Body of pancreas (tissue), 4 donors: ENCODE measurements around the gene KCP. TPM values are rescaled to one million over a fixed set of nuclear protein-coding genes. Genes with fewer than 3 reads are reported as not detected.

Source experiments
- ATAC-seq: fragments of 150-250 bp; one replicate; pipeline ENCODE4 v1.9.1; 2016
- DNase-seq, 4 donors: peaks; one replicate each; pipeline ENCODE4 v3.0.0-alpha.2; 2019
- H3K27ac ChIP-seq, 4 donors: fragments of 200-600 bp; sonication (generic); 1 replicate in 3 of 4; 2 replicates in 1 of 4; pipeline versions ENCODE4 v1.5.1 to v1.6.1; 2016 to 2019; ENCODE audit warnings: mild to moderate bottlenecking in 1 of 4, mixed read lengths in 1 of 4, moderate library complexity in 1 of 4
- H3K27me3 ChIP-seq, 2 donors: fragments of 200-600 bp; sonication (generic); one replicate each; pipeline ENCODE4 v1.6.0; 2016; ENCODE audit warnings: mild to moderate bottlenecking in 1 of 2
- H3K36me3 ChIP-seq, 2 donors: fragments of 200-600 bp; sonication (generic); replicated peaks in 1 of 2; 2 replicates each; pipeline ENCODE4 v1.5.1; 2016; ENCODE audit warnings: low read depth in 2 of 2; ENCODE audit not compliant: insufficient read depth in 1 of 2
- H3K4me1 ChIP-seq: fragments of 200-600 bp; sonication (generic); one replicate; pipeline ENCODE4 v1.6.0; 2016
- H3K4me3 ChIP-seq, 2 donors: fragments of 200-600 bp; sonication (generic); 1 replicate in 1 of 2; 2 replicates in 1 of 2; pipeline ENCODE4 v1.5.1; 2016 to 2019
- H3K9me3 ChIP-seq, 3 donors: fragments of 200-600 bp; sonication (generic); 1 replicate in 2 of 3; 2 replicates in 1 of 3; pipeline ENCODE4 v1.5.1; 2016
- CTCF ChIP-seq, 7 experiments: fragments of 450-650 bp in 4 of 7; fragments of 200-600 bp in 3 of 7; sonication (generic) in 3 of 7; IDR thresholded peaks; one replicate each; pipeline ENCODE4 v1.5.1; 2016 to 2019; ENCODE audit warnings: antibody characterized with exemption in 7 of 7
- POLR2A ChIP-seq, 3 donors: fragments of 450-650 bp; IDR thresholded peaks; one replicate each; pipeline ENCODE4 v1.6.1; 2016; ENCODE audit warnings: antibody characterized with exemption in 3 of 3, mild to moderate bottlenecking in 2 of 3
- WGBS, 2 donors: methylation state at CpG; one replicate each; pipeline ENCODE4 v1.1.5; 2017; 5-methylcytosine and 5-hydroxymethylcytosine counted together
- intact Hi-C: fragments of 100-400 bp; cut with DNase I; formaldehyde crosslinking; loops from one replicate; pipeline ENCODE4 v1.15.1; 2023
- total RNA-seq, 2 donors: library from RNA; depleted of rRNA; stranded (reverse); fragments of >200 nt; gene quantifications; one replicate each; pipeline ENCODE4 v1.1.0, GENCODE V29; 2016

KCP gene
- total RNA-seq, 2 donors from 2014 or later = 0.33 TPM; not detected in 1

- peak overlapping the region in 1 of 4 donors; percentile 51 for H3K27ac ChIP-seq
- no peaks in the 10 kb centered on the region for H3K9me3 ChIP-seq
- DNase-seq = no peak
- no peaks in the 10 kb centered on the region for H3K27me3 ChIP-seq
- WGBS, 2 donors = 34 to 76% methylated on average over 7 to 13 of the region's 13 CpGs
- H3K4me1 ChIP-seq = peaks cover 27% of the 10 kb centered on the region
- intact Hi-C loops = no loop called here
- peak overlapping the region; percentile 48 to 52 for H3K4me3 ChIP-seq
- H3K36me3 ChIP-seq = no peaks in the 10 kb centered on the region
- TF ChIP-seq POLR2A (IDR thresholded peaks at IDR 0.05) (no peak), CTCF (IDR thresholded peaks at IDR 0.05) (no peak)
- peak; percentile 30 for ATAC-seq
These were observed 41.8 kb downstream of the KCP start for GRCh38 chr7:128868624-128869137.

- intact Hi-C loops = no loop called here
- Histone ChIP-seq H3K4me1 (peaks cover 32% of the 10 kb centered on the region), H3K4me3 (no peak overlapping the region), H3K27ac (no peak overlapping the region), H3K9me3 (no peaks in the 10 kb centered on the region), H3K36me3 (no peaks in the 10 kb centered on the region), H3K27me3 (no peaks in the 10 kb centered on the region)
- peak in 3 of 4 donors; percentile 24 to 51 (median 50) for DNase-seq
- TF ChIP-seq POLR2A (IDR thresholded peaks at IDR 0.05) (no peak), CTCF (IDR thresholded peaks at IDR 0.05) (no peak)
- WGBS, 2 donors = 71 to 78% methylated on average over 11 of the region's 11 CpGs
- no peak for ATAC-seq
These were observed 42.5 kb downstream of the KCP start for GRCh38 chr7:128867842-128868623.

- TF ChIP-seq CTCF (IDR thresholded peaks at IDR 0.05) = no peak
- TF ChIP-seq POLR2A (IDR thresholded peaks at IDR 0.05) = no peak
- 88 to 90% methylated on average over 4 of the region's 4 CpGs for WGBS, 2 donors
- Histone ChIP-seq H3K27ac (no peak overlapping the region), H3K9me3 (no peaks in the 10 kb centered on the region), H3K4me1 (peaks cover 33% of the 10 kb centered on the region), H3K27me3 (no peaks in the 10 kb centered on the region), H3K4me3 (no peak overlapping the region), H3K36me3 (no peaks in the 10 kb centered on the region)
- DNase-seq = no peak
- intact Hi-C loops = no loop called here
- no peak for ATAC-seq
These were observed 43.3 kb downstream of the KCP start for GRCh38 chr7:128867241-128867640.

GRCh38 chr7:128865996-128866877 lies 44.3 kb downstream of the KCP start:
- intact Hi-C loops = no loop called here
- DNase-seq (no peak), ATAC-seq (no peak)
- TF ChIP-seq POLR2A (IDR thresholded peaks at IDR 0.05) (no peak), CTCF (IDR thresholded peaks at IDR 0.05) (no peak)
- Histone ChIP-seq H3K4me1 (peaks cover 36% of the 10 kb centered on the region), H3K9me3 (no peaks in the 10 kb centered on the region), H3K4me3 (no peak overlapping the region), H3K27ac (no peak overlapping the region), H3K27me3 (no peaks in the 10 kb centered on the region), H3K36me3 (no peaks in the 10 kb centered on the region)
- 88 to 89% methylated on average over 24 to 27 of the region's 27 CpGs for WGBS, 2 donors
